OCI-LY7 (cell line): ENCODE measurements around the gene ADD2. TPM values are rescaled to one million over a fixed set of nuclear protein-coding genes. Genes with fewer than 3 reads are reported as not detected.

ENCODE experiments used
- BruUV-seq: library from RNA; stranded (reverse); fragments of 400-500 nt; replicated peaks from 2 replicates; lab custom pipeline; 2021; lab: Mats Ljungman, UMichigan
- CTCF ChIA-PET: fragments of 300-600 bp; sonication (Branson Sonifier 250); formaldehyde crosslinking; loops from one replicate; lab custom pipeline; 2022; ENCODE audit warnings: antibody characterized with exemption; ENCODE audit not compliant: unreplicated experiment; lab: Charles Lee
- POLR2A ChIA-PET: fragments of 300-600 bp; sonication (Branson Sonifier 250); formaldehyde crosslinking; loops from one replicate; lab custom pipeline; 2022; ENCODE audit warnings: antibody characterized with exemption; lab: Charles Lee
- DNase-seq: peaks from one replicate; pipeline ENCODE4 v3.0.0-alpha.2; 2015; ENCODE audit warnings: low spot score
- H2AFZ ChIP-seq: fragments of 200-600 bp; sonication (generic), shearing (Covaris generic); 2 replicates; pipeline ENCODE4 v1.6.1; 2014; ENCODE audit warnings: mild to moderate bottlenecking, antibody characterized with exemption, low read length, moderate library complexity
- H3K27ac ChIP-seq: fragments of 200-600 bp; sonication (generic); 2 replicates; pipeline ENCODE4 v1.5.1; 2014; ENCODE audit warnings: mixed run types, low read depth, mild to moderate bottlenecking, moderate library complexity, low read length, inconsistent platforms; ENCODE audit not compliant: poor library complexity, severe bottlenecking
- H3K36me3 ChIP-seq: fragments of 200-600 bp; sonication (generic); 2 replicates; pipeline ENCODE4 v1.6.1; 2014; ENCODE audit warnings: mild to moderate bottlenecking, antibody characterized with exemption, low read length, moderate library complexity, mixed read lengths; ENCODE audit not compliant: insufficient read depth
- H3K4me1 ChIP-seq: fragments of 200-600 bp; sonication (generic); 2 replicates; pipeline ENCODE4 v1.5.1; 2014; ENCODE audit warnings: mild to moderate bottlenecking, low read length; ENCODE audit not compliant: insufficient read depth, poor library complexity, severe bottlenecking
- H3K4me2 ChIP-seq: fragments of 200-600 bp; sonication (generic); 2 replicates; pipeline ENCODE4 v1.6.1; 2014; ENCODE audit warnings: mild to moderate bottlenecking, low read length
- H3K4me3 ChIP-seq: fragments of 200-600 bp; sonication (generic); 2 replicates; pipeline ENCODE4 v1.5.1; 2014; ENCODE audit warnings: mild to moderate bottlenecking, low read depth, low read length; ENCODE audit not compliant: poor library complexity, severe bottlenecking
- H3K79me2 ChIP-seq: fragments of 200-600 bp; sonication (generic); 2 replicates; pipeline ENCODE4 v1.6.1; 2016; ENCODE audit warnings: low read depth, mild to moderate bottlenecking, low read length, moderate library complexity, mixed read lengths; ENCODE audit not compliant: insufficient read depth
- H3K9me2 ChIP-seq: fragments of 200-600 bp; sonication (generic); 2 replicates; pipeline ENCODE4 v1.6.1; 2016; ENCODE audit warnings: mild to moderate bottlenecking, low read length, mixed read lengths; ENCODE audit not compliant: insufficient read depth
- H3K9me3 ChIP-seq: fragments of 200-600 bp; sonication (generic); 2 replicates; pipeline ENCODE4 v1.6.1; 2014; ENCODE audit warnings: mild to moderate bottlenecking, mixed run types, low read length, mixed read lengths
- H4K20me1 ChIP-seq: fragments of 200-600 bp; sonication (generic); 2 replicates; pipeline ENCODE4 v1.6.1; 2014; ENCODE audit warnings: mild to moderate bottlenecking, antibody characterized with exemption, low read length, moderate library complexity, mixed read lengths; ENCODE audit not compliant: insufficient read depth
- EZH2phosphoT487 ChIP-seq: fragments of 200-600 bp; sonication (generic); IDR thresholded peaks from 2 replicates; pipeline ENCODE4 v1.6.1; 2018; ENCODE audit warnings: low read depth, borderline replicate concordance, mild to moderate bottlenecking, mixed run types, antibody characterized with exemption, low read length, moderate library complexity, mixed read lengths
- intact Hi-C: fragments of 100-400 bp; cut with micrococcal nuclease; formaldehyde crosslinking; loops from one replicate; pipeline ENCODE4 v1.10.0; 2022; ENCODE audit not compliant: unreplicated experiment
- total RNA-seq, 2 experiments: library from RNA; depleted of rRNA in 1 of 2; stranded (reverse); fragments of >200 nt in 1 of 2; shearing (Covaris generic) in 1 of 2; gene quantifications; 2 replicates each; pipeline ENCODE4 v1.2.3, GENCODE V29; 2014 to 2022
- TF ChIP-seq, protein P1 (sequence below): fragments of 200-600 bp; sonication (generic); conservative IDR thresholded peaks from 2 replicates; pipeline ENCODE4 v1.5.1; 2014; ENCODE audit warnings: mild to moderate bottlenecking, antibody characterized with exemption, low read length, moderate library complexity, mixed read lengths

ADD2 gene
- total RNA-seq, 2 experiments from 2014 or later, result not detected

DNA sequence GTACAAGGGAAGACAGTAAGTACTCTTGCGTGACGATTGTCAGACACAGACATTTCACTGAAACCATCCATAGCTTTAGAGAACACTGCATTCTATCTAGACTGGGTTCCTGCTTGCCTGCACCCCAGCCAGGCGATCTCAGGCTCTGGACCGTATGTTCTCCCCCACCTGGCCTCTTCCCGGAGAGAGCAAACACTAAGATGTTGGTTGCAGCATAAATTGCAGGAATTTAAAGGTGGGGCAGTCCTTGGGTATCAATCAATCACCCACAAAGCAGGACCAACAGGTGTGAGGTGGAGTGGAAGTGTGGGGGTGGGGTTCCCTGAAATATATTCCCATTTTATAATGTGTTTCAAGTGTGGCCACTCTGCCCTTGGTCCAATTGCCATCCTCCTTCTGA lies 110.8 kb downstream of the ADD2 start:
- H3K27ac ChIP-seq, result no peak overlapping the region

DNA sequence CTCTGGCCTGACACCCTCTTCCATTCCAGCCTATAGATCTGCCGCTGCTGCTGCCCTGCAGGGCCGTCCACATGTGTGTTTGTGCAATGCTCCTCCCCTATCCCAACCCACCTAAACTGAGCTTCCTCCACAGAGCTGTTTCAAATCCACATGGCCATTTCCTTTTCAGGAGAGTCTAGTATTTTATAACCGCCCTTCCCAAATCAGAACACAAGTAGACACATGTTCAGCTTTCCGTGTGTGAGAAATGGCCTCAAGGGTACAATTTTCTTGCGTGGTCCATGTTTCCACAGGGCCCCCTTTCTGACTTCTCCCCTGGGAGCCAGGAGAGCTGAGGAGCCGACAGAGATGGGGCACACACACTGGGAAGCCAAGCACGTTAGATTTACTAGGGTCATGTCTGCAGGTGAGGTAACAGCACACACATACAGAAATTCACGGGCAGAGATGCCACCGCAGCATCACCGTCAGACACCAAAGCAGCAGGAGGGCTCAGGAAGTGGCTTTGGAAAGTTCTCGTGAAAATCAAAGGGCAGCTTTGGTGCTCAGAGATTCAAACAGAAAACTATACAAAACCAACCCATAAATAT lies 111.5 kb downstream of the ADD2 start:
- H3K4me1 ChIP-seq, result no peaks in the 10 kb centered on the region
- H3K27ac ChIP-seq, result no peak overlapping the region
- H3K9me2 ChIP-seq, result no peaks in the 10 kb centered on the region
- H2AFZ ChIP-seq, result no peak overlapping the region
- no peaks in the 10 kb centered on the region for H3K9me3 ChIP-seq
- no peaks in the 10 kb centered on the region for H4K20me1 ChIP-seq
- no peaks in the 10 kb centered on the region for H3K79me2 ChIP-seq
- intact Hi-C loops, result no loop called here
- TF ChIP-seq, protein P1, sequence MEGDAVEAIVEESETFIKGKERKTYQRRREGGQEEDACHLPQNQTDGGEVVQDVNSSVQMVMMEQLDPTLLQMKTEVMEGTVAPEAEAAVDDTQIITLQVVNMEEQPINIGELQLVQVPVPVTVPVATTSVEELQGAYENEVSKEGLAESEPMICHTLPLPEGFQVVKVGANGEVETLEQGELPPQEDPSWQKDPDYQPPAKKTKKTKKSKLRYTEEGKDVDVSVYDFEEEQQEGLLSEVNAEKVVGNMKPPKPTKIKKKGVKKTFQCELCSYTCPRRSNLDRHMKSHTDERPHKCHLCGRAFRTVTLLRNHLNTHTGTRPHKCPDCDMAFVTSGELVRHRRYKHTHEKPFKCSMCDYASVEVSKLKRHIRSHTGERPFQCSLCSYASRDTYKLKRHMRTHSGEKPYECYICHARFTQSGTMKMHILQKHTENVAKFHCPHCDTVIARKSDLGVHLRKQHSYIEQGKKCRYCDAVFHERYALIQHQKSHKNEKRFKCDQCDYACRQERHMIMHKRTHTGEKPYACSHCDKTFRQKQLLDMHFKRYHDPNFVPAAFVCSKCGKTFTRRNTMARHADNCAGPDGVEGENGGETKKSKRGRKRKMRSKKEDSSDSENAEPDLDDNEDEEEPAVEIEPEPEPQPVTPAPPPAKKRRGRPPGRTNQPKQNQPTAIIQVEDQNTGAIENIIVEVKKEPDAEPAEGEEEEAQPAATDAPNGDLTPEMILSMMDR, result no peak
- TF ChIP-seq EZH2phosphoT487, result no peak
- no peak for DNase-seq
- no peak overlapping the region for H3K4me3 ChIP-seq
- BruUV-seq, result no TSS peak
- POLR2A ChIA-PET, result no interaction called here
- no peak overlapping the region for H3K4me2 ChIP-seq
- H3K36me3 ChIP-seq, result no peaks in the 10 kb centered on the region
- CTCF ChIA-PET, result no interaction called here

More for the DNA sequence above, 110.8 kb downstream of the ADD2 start:
- H3K36me3 ChIP-seq, result no peaks in the 10 kb centered on the region
- BruUV-seq, result no TSS peak
- intact Hi-C loops, result no loop called here
- H3K4me3 ChIP-seq, result no peak overlapping the region
- H2AFZ ChIP-seq, result no peak overlapping the region
- no peak for TF ChIP-seq EZH2phosphoT487
- TF ChIP-seq, protein P1, result no peak
- no peaks in the 10 kb centered on the region for H4K20me1 ChIP-seq
- H3K9me2 ChIP-seq, result no peaks in the 10 kb centered on the region
- DNase-seq, result no peak
- ChIA-PET CTCF (no interaction called here), POLR2A (no interaction called here)
- H3K4me2 ChIP-seq, result no peak overlapping the region
- H3K4me1 ChIP-seq, result no peaks in the 10 kb centered on the region
- no peaks in the 10 kb centered on the region for H3K79me2 ChIP-seq
- H3K9me3 ChIP-seq, result no peaks in the 10 kb centered on the region

DNA sequence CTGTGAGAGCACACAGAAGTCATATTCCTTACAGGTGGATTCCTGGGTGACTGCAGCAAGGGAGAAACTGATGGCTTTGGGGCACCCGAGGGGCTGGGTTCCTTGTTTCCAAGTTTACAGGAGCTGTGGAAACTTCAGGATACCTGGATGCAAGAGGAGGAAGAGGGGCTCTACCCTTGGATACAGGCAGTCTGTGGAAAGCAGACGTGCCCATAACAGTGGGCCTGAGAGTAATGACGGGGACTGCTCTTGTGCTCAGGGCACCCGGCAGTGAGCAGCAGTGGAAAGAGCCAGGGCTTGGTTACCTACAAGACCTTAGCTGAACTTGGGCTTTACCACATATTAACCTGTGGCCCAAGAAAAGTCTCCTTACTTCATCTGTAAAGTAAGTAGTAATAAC lies 112.2 kb downstream of the ADD2 start:
- no peaks in the 10 kb centered on the region for H3K9me2 ChIP-seq
- no peak overlapping the region for H3K27ac ChIP-seq
- H3K36me3 ChIP-seq, result no peaks in the 10 kb centered on the region
- intact Hi-C loops, result no loop called here
- ChIA-PET CTCF (no interaction called here), POLR2A (no interaction called here)
- DNase-seq, result no peak
- H3K4me3 ChIP-seq, result no peak overlapping the region
- no peaks in the 10 kb centered on the region for H3K79me2 ChIP-seq
- no peaks in the 10 kb centered on the region for H3K4me1 ChIP-seq
- H4K20me1 ChIP-seq, result no peaks in the 10 kb centered on the region
- BruUV-seq, result no TSS peak
- H2AFZ ChIP-seq, result no peak overlapping the region
- H3K9me3 ChIP-seq, result no peaks in the 10 kb centered on the region
- no peak overlapping the region for H3K4me2 ChIP-seq
- no peak for TF ChIP-seq EZH2phosphoT487
- TF ChIP-seq, protein P1, result no peak
